Stimulated activated CD8-positive, alpha-beta memory T cell treated with anti-CD3 and anti-CD28 coated beads, Interleukin-2, amount 100 ng/mL, for 1 hour (primary cell): ENCODE results near the gene KLHDC4.
"Not testable (repeated sequence)": the region's sequence is repeated elsewhere in the genome, so short reads cannot be mapped to it uniquely, and the experiment has no call there.

ENCODE experiments used
- DNase-seq, 2 donors: peaks; one replicate each; pipeline ENCODE4 v3.0.0-alpha.2; 2020; ENCODE audit warnings: low read depth in 2 of 2

The KLHDC4 gene

GRCh38 chr16:87788730-87789436 is 23.1 kb upstream of the KLHDC4 start:
- not testable (repeated sequence) for DNase-seq

- DNase-seq: not testable (repeated sequence)
Observed at GRCh38 chr16:87787451-87788091, 21.8 kb upstream of the KLHDC4 start.

DNA sequence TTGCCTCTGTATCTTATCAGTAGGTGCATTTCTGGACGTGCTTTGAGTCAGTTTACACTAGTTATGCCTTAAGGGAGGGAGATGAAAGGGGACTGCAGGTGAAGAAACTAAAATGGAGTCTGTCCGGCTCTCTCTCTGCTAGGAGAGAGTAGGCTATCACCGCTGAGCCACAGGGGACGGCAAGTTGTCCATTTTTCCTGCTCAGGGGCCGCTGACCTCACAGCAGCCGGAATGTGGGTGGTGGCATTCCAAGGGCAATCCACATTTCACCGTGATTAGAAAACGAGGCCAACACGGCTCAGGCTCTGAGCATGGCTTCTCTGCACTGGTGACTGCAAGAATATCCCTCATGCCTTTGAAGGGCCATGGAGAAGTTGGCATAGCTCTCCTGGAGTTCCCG is 19.0 kb upstream of the KLHDC4 start:
- DNase-seq: no peak

- no peak for DNase-seq
Observed at GRCh38 chr16:87782033-87782432, 16.2 kb upstream of the KLHDC4 start.

- DNase-seq: no peak
Observed at GRCh38 chr16:87780385-87780989, 14.7 kb upstream of the KLHDC4 start.

DNA sequence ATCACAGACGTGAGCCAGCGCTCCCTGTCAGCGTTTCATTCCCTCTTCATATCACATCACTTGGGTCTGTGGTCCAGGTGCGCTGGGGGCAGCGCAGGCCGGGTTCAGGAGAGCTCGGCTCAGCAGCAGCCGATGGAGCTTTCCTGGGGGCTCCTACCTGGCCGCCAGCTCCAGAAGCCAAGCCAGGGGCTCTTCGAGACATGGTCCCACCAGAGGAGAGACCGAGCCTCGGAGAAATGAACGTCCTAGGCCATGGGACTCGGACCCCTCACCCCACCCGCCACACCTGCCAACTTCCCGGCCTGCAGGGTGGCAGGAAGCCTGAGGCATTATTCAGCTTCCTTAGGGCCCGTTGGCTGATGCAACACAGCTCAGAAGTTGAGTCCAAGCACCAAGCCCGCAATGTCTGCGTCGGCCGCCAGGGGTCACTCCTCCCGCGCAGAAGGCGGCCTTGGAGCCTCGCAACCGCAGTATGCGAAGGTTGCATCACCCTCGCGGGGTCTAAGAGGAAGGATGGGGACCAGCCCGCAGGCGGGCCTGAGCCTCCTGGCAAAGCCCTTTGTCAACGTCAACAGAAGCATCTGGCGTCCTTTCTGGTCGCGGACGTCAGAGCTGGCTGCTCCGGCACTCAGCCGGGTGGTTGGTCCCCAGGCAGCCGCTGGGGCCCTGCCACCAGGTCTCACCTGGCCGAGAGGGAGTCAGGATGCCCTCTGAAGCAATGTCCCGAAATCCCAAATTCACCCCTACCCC is 13.2 kb upstream of the KLHDC4 start:
- peak; percentile 83 to 84 for DNase-seq

DNA sequence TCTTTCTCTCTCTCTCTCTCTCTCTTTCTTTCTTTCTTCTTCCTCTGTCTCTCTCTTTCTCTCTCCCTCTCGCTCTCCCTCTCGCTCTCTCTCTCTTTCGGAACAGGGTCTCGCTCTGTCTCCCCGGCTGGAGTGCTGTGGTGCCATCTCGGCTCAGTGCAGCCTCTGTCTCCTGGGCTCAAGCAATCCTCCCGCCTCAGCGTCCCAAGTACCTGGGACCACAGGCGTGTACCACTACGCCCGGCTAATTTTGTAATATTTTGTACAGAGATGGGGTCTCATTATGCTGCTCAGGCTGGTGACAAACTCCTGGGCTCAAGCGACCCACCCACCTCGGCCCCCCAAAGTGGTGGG is 12.7 kb upstream of the KLHDC4 start:
- no peak for DNase-seq

- DNase-seq: not testable (repeated sequence)
Observed at GRCh38 chr16:87773836-87774235, 8.1 kb upstream of the KLHDC4 start.

DNA sequence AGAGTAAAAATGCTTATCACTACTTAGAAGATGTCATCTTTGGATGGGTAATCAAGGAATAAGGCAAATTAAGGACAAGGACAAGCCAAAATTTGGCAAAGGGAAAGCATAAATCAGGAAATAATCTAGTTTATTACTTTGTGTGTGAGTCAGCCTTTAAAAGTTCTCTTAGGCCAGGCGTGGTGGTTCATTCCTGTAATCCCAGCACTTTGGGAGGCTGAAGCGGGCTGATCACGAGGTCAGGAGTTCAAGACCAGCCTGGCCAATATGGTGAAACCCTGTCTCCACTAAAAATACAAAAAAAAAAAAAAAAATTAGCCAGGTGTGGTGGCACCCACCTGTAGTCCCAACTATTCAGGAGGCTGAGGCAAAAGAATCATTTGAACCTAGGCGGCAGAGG is 1.7 kb upstream of the KLHDC4 start:
- DNase-seq: not testable (repeated sequence)

- no peak for DNase-seq
Observed at GRCh38 chr16:87766485-87766797, 655 bp upstream of the KLHDC4 start.

DNA sequence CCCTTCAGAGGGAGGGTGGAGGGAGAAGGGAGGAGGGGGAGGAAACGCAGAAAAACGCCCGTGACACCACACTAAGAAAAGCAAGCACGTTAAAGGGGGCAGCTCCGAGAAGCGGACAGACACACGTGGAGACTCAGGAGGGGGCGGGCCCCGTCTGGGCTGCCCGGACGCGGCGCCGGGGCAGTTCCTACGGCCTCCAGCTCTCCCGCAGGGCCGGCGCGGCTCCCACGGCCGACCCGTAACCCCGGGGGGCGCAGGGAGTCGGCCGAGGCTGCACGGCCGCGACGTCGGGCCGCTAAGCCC is 362 bp downstream of the KLHDC4 start:
- DNase-seq: peak in 1 of 2 donors; percentile 38

DNA sequence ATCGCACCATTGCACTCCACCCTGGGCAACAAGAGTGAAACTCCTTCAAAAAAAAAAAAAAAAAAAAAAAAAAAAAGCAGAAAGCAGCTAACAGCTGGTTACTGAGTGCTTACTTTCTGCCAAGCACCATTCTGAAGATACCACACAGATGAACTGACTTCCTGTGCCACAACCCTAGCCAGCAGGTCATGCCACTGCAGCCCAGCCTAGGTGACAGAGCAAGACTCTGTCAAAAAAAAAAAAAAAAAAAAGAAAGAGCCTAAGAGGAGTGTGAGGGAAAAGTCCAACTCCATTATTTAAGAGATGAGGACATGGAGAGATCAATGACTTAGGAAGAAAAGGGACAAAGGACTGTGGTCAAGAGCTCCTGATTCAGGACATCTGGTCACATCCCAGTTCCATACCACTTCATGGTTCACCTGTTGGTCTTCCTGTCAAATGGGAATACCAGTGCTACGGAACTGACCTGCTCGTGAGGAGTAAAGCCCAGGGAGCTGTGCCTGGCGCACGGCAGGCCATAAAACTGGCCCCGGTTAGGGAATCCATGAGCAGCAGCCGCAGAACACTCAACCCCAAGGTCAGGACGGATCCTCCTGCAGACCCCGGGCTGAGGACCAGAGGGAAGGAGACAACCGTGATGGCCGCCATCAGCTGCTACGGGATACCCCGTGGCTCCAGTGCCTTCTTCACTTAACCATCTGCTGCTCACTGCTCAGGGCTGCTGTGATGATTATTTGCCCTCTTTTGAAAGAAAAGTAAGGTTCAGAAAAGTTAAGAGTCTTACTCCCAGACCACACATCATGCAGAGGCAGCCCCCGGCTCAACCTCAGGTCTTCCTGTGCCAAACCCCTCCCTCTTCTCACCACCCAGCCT is 950 bp downstream of the KLHDC4 start:
- DNase-seq: no peak

GRCh38 chr16:87762620-87763019 is 3.2 kb downstream of the KLHDC4 start:
- DNase-seq: no peak

DNA sequence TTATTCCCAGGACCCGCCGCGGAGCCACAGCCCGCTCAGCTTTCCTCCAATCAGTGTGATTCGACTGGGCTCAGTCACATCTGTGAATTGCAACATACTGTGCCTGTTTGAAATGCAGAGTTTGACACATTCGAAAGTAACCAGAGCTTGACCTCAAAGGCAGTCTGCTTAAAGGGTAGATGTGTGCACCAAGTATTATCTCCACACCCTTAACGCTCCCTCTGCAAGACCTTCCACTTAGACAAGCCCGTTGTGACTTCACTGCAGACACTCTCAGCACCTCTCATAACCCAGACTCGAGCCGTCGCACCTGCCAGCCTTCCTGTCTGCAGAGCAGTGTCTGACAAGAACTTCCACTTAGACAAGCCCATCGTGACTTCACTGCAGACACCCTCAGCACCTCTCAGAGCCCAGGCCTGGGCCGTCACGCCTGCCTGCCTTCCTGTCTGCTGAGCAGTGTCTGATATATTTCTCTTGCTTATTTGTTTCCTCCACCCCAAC is 3.7 kb downstream of the KLHDC4 start:
- peak in 1 of 2 donors; percentile 37 for DNase-seq

- no peak for DNase-seq
Observed at GRCh38 chr16:87761060-87761459, 4.7 kb downstream of the KLHDC4 start.

DNA sequence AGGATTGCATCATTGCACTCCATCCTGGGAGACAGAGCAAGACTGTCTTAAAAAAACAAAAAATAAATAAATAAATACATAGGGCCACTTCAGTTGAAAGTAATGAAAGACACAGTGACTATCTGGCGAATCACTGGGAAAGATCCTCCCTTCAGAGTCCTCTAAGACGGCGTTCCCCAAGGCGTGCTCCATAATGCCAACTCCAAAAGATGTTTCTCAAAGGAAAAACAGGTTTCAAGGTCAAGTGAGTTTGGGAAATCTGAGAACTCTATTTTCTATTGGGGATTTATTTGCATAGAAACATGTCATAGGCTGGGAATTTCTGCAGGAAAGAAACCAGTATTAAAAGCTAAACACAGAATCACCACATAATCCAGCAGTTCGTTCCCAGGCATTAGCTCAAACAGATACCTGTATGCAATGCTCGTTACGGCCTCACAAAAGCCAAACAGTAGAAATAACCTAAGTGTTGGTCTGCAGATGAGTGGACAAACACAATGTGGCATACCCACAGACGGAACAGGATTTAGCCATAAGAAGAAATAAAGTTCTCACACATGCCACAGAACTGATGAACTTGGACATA is 7.9 kb downstream of the KLHDC4 start:
- DNase-seq: no peak

DNA sequence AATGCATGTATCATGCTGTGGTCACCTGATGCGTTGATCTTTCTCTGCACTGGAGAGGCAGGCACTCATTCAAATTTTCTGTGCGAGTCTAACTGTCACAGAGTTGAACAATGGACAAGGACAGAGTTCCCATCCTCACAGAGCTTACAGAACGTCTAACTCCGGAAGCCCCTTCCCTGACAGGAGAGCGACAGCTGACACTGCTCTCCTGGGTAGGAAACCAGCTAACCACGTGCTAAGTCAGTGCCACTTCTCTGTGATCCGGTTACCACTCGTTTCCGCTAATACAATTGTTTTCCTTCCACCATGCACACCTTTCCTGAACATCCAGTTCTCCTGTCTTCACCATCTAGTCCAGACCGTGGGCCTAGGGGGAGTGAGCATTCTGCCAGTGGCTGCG is 11.3 kb downstream of the KLHDC4 start:
- DNase-seq: no peak

- DNase-seq: no peak
Observed at GRCh38 chr16:87747626-87748414, 18.0 kb downstream of the KLHDC4 start.

DNA sequence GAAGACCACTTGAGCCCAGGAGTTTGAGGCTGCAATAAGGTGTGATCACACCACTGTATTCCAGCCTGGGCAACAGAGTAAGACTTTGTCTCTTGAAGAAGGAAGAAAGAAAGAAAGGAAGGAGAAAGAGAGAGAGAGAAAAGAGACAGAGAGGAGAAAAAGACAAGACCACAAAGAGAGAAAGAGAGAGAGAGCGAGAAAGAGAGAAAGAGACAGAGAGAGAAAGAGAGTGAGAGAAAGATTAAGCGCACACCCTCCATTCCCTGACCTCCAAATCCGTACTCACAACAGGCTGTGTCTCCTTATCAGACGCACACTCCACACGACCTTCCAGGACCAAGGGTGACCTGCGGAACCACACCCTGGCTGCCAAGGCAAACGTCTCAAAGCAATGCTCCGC is 19.6 kb downstream of the KLHDC4 start:
- no peak for DNase-seq

GRCh38 chr16:87744750-87745514 is 20.9 kb downstream of the KLHDC4 start:
- DNase-seq: no peak
